C4-2B (cell line): Measurements from ENCODE around the gene DCLRE1A.
A peak's percentile ranks its signal among the peaks of the same experiment; 100 is the strongest.
"Not testable (repeated sequence)": the region's sequence is repeated elsewhere in the genome, so short reads cannot be mapped to it uniquely, and the experiment has no call there.

ENCODE experiments used
- H3K27ac ChIP-seq: fragments of 450-650 bp; 2 replicates; pipeline ENCODE4 v1.5.1; 2017
- ZFX ChIP-seq: fragments of 450-650 bp; IDR thresholded peaks from 2 replicates; pipeline ENCODE4 v1.6.1; 2017
- TF ChIP-seq, protein P1 (sequence below): fragments of 450-650 bp; conservative IDR thresholded peaks from 2 replicates; pipeline ENCODE4 v1.5.1; 2017; ENCODE audit warnings: mild to moderate bottlenecking

DCLRE1A gene

DNA sequence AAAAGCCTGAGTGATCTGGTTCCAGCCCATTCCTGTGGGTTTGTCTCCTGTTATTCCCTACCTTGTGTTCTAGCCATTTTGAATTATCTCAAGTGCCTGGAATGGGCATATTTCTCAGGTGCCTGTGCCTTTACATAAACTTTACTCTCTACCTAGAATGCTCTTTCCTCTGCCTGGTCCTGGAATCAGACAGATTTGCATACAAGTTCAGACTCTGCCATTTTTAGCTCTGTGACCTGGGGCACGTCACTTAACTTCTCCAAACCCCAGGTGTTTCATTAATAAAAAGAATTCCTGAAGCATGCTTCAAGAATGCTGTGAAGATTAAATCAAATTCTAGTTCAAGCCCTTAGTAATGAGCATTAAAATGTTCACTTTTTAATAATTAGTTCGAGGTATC is 7.8 kb downstream of the DCLRE1A start:
- no peak for TF ChIP-seq ZFX
- TF ChIP-seq, protein P1, sequence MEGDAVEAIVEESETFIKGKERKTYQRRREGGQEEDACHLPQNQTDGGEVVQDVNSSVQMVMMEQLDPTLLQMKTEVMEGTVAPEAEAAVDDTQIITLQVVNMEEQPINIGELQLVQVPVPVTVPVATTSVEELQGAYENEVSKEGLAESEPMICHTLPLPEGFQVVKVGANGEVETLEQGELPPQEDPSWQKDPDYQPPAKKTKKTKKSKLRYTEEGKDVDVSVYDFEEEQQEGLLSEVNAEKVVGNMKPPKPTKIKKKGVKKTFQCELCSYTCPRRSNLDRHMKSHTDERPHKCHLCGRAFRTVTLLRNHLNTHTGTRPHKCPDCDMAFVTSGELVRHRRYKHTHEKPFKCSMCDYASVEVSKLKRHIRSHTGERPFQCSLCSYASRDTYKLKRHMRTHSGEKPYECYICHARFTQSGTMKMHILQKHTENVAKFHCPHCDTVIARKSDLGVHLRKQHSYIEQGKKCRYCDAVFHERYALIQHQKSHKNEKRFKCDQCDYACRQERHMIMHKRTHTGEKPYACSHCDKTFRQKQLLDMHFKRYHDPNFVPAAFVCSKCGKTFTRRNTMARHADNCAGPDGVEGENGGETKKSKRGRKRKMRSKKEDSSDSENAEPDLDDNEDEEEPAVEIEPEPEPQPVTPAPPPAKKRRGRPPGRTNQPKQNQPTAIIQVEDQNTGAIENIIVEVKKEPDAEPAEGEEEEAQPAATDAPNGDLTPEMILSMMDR, result no peak
- no peak overlapping the region for H3K27ac ChIP-seq

DNA sequence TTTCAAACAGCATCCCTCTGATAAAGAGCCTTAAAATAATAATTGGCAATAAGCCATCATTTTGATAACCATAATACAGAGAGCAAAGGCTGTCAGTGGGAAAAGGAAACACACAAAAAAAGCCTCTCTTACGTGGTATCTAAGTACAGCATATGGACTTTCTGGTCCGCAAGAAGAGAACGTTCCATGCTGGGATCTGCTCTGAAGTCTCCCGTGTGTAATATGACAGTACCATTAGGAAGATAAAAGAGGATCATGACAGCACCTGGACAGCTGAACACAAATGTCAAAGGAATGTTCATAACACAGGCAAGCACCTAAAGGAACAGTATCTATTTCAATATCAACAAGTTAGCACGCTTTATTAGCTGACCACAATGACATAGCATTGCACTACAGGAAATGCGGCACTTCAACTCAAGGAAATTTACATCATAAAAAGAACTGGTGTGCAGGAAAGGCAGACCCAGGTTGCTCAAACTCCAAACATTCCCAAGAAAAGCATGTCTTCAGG is 9.9 kb downstream of the DCLRE1A start:
- no peak overlapping the region for H3K27ac ChIP-seq
- TF ChIP-seq ZFX, result no peak
- TF ChIP-seq, protein P1, result no peak

DNA sequence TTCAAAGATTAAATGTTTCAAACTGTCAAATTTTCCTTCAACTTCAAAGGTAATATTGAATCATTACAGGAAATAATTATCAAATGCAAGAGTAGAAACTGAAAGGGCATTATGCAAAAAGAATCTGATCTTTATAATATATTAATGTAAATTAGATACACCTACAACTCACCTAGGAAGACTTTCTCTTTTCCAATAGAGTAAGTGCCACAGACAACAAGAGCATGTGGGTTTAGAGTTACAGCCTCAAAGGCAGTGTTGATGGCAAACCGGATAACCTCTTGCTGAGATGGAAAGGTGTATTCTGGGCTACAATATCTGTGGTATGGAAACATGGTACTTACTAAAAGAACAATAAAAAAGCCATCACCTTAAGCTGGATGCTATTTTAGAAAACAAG is 11.7 kb downstream of the DCLRE1A start:
- H3K27ac ChIP-seq, result no peak overlapping the region
- TF ChIP-seq ZFX, result no peak
- TF ChIP-seq, protein P1, result no peak

DNA sequence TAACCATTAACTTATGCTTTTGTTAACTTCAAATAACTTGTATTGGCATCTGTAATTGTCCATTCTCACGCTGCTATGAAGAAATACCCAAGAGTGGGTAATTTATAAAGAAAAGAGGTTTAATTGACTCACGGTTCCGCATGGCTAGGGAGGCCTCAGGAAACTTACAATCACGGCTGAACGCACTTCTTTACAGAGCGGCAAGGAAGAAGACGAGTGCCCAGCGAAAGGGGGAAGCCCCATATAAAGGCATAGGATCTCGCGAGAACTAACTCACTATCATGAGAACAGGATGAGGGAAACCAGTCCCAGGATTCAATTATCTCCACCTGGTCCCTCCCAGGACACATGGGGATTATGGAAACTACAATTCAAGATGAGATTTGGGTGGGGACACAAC is 25.3 kb downstream of the DCLRE1A start:
- H3K27ac ChIP-seq, result not testable (repeated sequence)

DNA sequence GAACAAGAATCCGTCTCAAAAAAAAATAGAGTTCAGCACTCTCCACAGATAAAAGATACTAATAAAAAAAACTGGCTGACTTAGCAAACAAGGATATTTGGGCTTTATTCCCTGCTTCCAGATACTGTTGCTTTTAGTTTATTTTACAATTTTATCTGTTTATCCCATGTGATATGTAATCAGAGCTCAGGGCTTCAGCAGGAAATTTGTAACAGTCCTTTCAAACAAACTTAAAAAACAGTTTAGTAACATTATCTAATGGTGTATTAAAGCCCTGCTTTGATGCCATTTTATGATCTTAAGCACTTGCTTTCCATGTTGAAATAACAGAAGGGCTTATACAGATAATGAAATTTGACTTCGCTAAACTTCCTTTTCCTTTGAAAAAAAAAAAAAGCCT is 28.1 kb downstream of the DCLRE1A start:
- H3K27ac ChIP-seq, result peak overlapping the region; percentile 29; the same call in 1 of the 2 replicates
- TF ChIP-seq, protein P1, result no peak
- TF ChIP-seq ZFX, result no peak

DNA sequence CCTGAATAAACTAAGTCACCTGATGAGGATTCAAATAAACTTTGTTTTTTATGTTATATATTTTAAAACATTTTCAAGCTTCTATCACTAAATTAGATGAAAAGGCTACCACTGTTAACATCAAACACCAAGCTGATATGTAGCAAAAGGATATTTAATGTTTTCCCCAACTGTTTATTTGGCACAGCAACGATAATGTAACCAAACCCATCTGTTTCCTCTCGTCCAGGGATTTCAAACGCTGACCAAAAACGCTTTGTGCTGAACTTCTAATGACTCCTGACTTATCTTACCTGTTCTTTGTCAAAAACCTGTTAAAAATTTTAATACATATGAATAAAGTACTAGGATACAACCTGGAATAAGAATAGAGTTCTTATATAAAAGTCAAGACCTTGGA is 30.5 kb downstream of the DCLRE1A start:
- TF ChIP-seq, protein P1, result no peak
- no peak for TF ChIP-seq ZFX
- no peak overlapping the region for H3K27ac ChIP-seq

DNA sequence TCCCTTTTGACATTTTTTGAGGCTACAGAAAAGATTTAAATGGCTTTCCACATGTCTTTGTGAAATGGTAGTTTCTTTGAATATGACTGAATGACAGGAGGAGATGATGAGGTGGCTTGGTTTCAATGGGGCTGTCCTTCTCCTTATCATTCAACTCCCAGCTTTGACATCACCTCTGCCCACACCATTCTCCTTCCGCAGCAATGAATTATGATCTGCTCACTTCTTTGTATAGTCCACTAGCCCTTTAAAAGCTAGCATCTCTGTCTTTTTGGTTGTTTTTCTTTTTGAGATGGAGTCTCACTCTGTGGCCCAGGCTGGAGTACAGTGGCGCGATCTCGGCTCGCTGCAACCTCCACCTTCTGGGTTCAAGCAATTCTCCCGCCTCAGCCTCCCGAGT is 31.7 kb downstream of the DCLRE1A start:
- no peak overlapping the region for H3K27ac ChIP-seq
- TF ChIP-seq ZFX, result no peak
- TF ChIP-seq, protein P1, result no peak

DNA sequence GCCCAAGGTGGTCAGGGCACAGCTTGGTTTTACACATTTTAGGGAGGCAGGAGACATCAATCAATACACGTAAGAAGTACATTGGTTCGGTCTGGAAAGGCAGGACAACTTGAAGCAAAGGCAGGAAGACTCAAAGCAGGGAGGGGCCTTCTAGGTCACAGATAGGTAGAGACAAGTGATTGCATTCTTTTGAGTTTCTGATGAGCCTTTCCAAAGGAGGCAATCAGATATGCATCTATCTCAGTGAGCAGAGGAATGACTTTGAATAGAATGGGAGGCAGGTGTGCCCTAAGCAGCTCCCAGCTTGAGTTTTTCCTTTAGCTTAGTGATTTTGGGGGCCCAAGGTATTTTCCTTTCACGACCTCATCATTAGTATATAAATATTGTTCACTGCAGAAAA is 32.6 kb downstream of the DCLRE1A start:
- H3K27ac ChIP-seq, result not testable (repeated sequence)

DNA sequence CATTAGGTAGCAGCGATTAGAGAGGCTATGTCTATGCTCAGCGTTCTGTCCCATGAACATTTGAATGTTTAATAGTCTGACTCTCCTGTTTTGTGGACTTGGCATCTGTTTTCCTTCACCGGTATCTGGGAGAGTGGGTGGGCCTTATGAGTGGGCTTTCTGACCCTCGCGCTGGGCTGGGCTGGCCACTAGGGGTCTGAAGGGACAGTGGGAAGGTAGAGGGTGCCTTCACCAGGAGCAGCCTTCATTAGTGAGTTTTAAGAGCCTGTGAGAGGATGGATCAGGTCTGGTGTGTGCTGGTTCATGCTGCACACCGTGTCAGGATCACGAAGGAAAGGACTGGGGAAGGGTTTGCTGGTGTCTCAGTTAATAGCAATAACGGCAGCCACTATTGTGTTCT is 33.4 kb downstream of the DCLRE1A start:
- no peak overlapping the region for H3K27ac ChIP-seq
- TF ChIP-seq ZFX, result no peak
- TF ChIP-seq, protein P1, result peak; percentile 3; the same call in 1 of the 2 replicates
